NK-92 treated with Interleukin-12 subunit alpha and Interleukin-12 subunit beta, amount 100 ng/mL, for 24 hours (cell line): Measurements from ENCODE around the gene TLR5.

Source experiments
- DNase-seq: peaks from one replicate; lab custom pipeline; 2025; lab: John Stamatoyannopoulos, UW

Gene TLR5

GRCh38 chr1:223066415-223066814 lies 76.6 kb downstream of the TLR5 start:
- DNase-seq = no peak

- DNase-seq = no peak
These were observed 80.9 kb downstream of the TLR5 start for GRCh38 chr1:223062177-223062576.

- no peak for DNase-seq
These were observed 83.5 kb downstream of the TLR5 start for GRCh38 chr1:223059526-223059925.
